Mucosa of gallbladder (tissue), 1 donor: Measurements from ENCODE around the gene UST. TPM values are rescaled to one million over a fixed set of nuclear protein-coding genes. Genes with fewer than 3 reads are reported as not detected.
A peak's percentile ranks its signal among the peaks of the same experiment; 100 is the strongest.

Source experiments
- DNase-seq: peaks from one replicate; pipeline ENCODE4 v3.0.0-alpha.2; 2020; ENCODE audit warnings: low spot score
- total RNA-seq: library from RNA; stranded (reverse); gene quantifications from one replicate; pipeline ENCODE4 v1.2.1, GENCODE V29; 2021
- donor health status: DM: no; HTN: no; CAD: no.

UST gene
- total RNA-seq, 1 donor from 2014 or later: 24.0 TPM

- no peak for DNase-seq
Measured at GRCh38 chr6:148803979-148804378, 57.1 kb downstream of the UST start.

GRCh38 chr6:148805777-148806176, 58.9 kb downstream of the UST start:
- DNase-seq: no peak

- DNase-seq: peak; percentile 12
Measured at GRCh38 chr6:148807784-148808183, 61.0 kb downstream of the UST start.

- no peak for DNase-seq
Measured at GRCh38 chr6:148808786-148809304, 62.0 kb downstream of the UST start.

- no peak for DNase-seq
Measured at GRCh38 chr6:148811459-148811858, 64.6 kb downstream of the UST start.

GRCh38 chr6:148814082-148814790, 67.4 kb downstream of the UST start:
- DNase-seq: no peak

GRCh38 chr6:148814869-148815268, 68.0 kb downstream of the UST start:
- DNase-seq: no peak

GRCh38 chr6:148816117-148816516, 69.3 kb downstream of the UST start:
- no peak for DNase-seq

GRCh38 chr6:148817689-148818088, 70.9 kb downstream of the UST start:
- DNase-seq: no peak

GRCh38 chr6:148818939-148819575, 72.2 kb downstream of the UST start:
- DNase-seq: no peak

GRCh38 chr6:148819852-148820251, 73.0 kb downstream of the UST start:
- DNase-seq: no peak

GRCh38 chr6:148822819-148823218, 76.0 kb downstream of the UST start:
- no peak for DNase-seq

- DNase-seq: no peak
Measured at GRCh38 chr6:148824291-148824690, 77.5 kb downstream of the UST start.

- DNase-seq: no peak
Measured at GRCh38 chr6:148824960-148825359, 78.1 kb downstream of the UST start.

GRCh38 chr6:148825492-148825891, 78.7 kb downstream of the UST start:
- no peak for DNase-seq

GRCh38 chr6:148827416-148828045, 80.7 kb downstream of the UST start:
- no peak for DNase-seq

GRCh38 chr6:148828047-148828446, 81.2 kb downstream of the UST start:
- DNase-seq: no peak

GRCh38 chr6:148829415-148830101, 82.7 kb downstream of the UST start:
- DNase-seq: no peak

GRCh38 chr6:148830614-148831013, 83.8 kb downstream of the UST start:
- DNase-seq: no peak

- no peak for DNase-seq
Measured at GRCh38 chr6:148831064-148831463, 84.2 kb downstream of the UST start.

- DNase-seq: no peak
Measured at GRCh38 chr6:148831531-148831930, 84.7 kb downstream of the UST start.

GRCh38 chr6:148835920-148836441, 89.2 kb downstream of the UST start:
- no peak for DNase-seq
